Nephron progenitor cell (in vitro differentiated cells): ENCODE measurements around the gene SLC25A21.

Source experiments
- DNase-seq: peaks from one replicate; pipeline ENCODE4 v3.0.0; 2021
- H3K27ac Mint-ChIP-seq: 2 replicates; pipeline ENCODE4 v1.8.0; 2021; ENCODE audit warnings: mild to moderate bottlenecking, moderate library complexity, mixed read lengths
- H3K27me3 Mint-ChIP-seq: 2 replicates; pipeline ENCODE4 v1.8.0; 2021; ENCODE audit warnings: mild to moderate bottlenecking, low read depth, mixed read lengths; ENCODE audit not compliant: poor library complexity
- H3K36me3 Mint-ChIP-seq: 2 replicates; pipeline ENCODE4 v1.8.0; 2021; ENCODE audit warnings: low read depth, mixed read lengths
- H3K4me1 Mint-ChIP-seq: 2 replicates; pipeline ENCODE4 v1.8.0; 2021; ENCODE audit warnings: mixed read lengths
- H3K4me3 Mint-ChIP-seq: 2 replicates; pipeline ENCODE4 v1.8.0; 2021; ENCODE audit warnings: mild to moderate bottlenecking, moderate library complexity, mixed read lengths
- H3K9me3 Mint-ChIP-seq: 2 replicates; pipeline ENCODE4 v1.8.0; 2021; ENCODE audit warnings: mild to moderate bottlenecking, moderate library complexity, mixed read lengths
- TF ChIP-seq, protein P1 (sequence below): fragments of 200-600 bp; sonication (generic); IDR thresholded peaks from 2 replicates; pipeline ENCODE4 v1.5.0; 2021; ENCODE audit warnings: antibody characterized with exemption

SLC25A21 gene

DNA sequence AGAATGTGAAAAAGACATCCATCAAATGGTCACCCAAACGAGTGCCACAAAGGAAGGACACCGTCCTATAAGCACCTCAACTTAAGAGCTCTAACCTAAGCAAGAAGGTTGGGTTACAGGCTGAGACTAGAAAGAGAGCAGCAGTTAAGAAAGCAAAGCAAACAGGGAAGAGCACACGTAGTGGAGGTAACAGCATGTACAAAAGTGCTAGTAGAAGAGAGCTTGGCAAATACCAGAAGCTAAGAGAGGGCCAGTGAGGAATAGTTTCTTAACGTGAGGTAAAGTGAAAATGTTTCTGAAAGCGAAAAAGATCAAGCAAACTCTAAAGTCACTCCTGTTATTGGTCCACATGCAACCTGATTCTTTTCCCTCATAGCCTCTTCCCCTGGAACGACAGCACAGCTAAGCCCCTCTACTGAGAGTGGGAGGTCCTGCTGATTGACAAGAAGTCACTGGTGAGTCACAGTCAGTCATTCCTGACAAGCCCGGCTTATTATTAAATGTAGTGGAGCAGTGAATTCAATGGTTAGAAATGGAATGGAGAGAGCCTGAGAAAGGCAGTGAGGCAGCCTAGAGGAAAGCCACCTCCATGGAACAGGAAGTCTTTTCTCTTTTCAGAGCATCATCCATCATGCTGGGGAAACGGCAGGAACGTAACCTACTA is 204.4 kb downstream of the SLC25A21 start:
- DNase-seq: no peak
- Mint-ChIP-seq H3K36me3 (peaks cover 5% of the 10 kb centered on the region), H3K4me1 (peaks cover 51% of the 10 kb centered on the region), H3K27ac (peak overlapping the region; percentile 88), H3K9me3 (no peaks in the 10 kb centered on the region), H3K4me3 (peak overlapping the region; percentile 36), H3K27me3 (peaks cover 4% of the 10 kb centered on the region)
- TF ChIP-seq, protein P1, sequence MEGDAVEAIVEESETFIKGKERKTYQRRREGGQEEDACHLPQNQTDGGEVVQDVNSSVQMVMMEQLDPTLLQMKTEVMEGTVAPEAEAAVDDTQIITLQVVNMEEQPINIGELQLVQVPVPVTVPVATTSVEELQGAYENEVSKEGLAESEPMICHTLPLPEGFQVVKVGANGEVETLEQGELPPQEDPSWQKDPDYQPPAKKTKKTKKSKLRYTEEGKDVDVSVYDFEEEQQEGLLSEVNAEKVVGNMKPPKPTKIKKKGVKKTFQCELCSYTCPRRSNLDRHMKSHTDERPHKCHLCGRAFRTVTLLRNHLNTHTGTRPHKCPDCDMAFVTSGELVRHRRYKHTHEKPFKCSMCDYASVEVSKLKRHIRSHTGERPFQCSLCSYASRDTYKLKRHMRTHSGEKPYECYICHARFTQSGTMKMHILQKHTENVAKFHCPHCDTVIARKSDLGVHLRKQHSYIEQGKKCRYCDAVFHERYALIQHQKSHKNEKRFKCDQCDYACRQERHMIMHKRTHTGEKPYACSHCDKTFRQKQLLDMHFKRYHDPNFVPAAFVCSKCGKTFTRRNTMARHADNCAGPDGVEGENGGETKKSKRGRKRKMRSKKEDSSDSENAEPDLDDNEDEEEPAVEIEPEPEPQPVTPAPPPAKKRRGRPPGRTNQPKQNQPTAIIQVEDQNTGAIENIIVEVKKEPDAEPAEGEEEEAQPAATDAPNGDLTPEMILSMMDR: no peak

GRCh38 chr14:36955967-36956366 is 216.4 kb downstream of the SLC25A21 start:
- Mint-ChIP-seq H3K4me3 (no peak overlapping the region), H3K36me3 (no peaks in the 10 kb centered on the region), H3K9me3 (no peaks in the 10 kb centered on the region), H3K27me3 (no peaks in the 10 kb centered on the region), H3K4me1 (peaks cover 33% of the 10 kb centered on the region), H3K27ac (no peak overlapping the region)
- TF ChIP-seq, protein P1: no peak
- no peak for DNase-seq

GRCh38 chr14:36955376-36955775 is 217.0 kb downstream of the SLC25A21 start:
- DNase-seq: no peak
- Mint-ChIP-seq H3K36me3 (no peaks in the 10 kb centered on the region), H3K4me3 (no peak overlapping the region), H3K4me1 (peaks cover 37% of the 10 kb centered on the region), H3K27me3 (no peaks in the 10 kb centered on the region), H3K9me3 (no peaks in the 10 kb centered on the region), H3K27ac (no peak overlapping the region)
- TF ChIP-seq, protein P1: no peak

DNA sequence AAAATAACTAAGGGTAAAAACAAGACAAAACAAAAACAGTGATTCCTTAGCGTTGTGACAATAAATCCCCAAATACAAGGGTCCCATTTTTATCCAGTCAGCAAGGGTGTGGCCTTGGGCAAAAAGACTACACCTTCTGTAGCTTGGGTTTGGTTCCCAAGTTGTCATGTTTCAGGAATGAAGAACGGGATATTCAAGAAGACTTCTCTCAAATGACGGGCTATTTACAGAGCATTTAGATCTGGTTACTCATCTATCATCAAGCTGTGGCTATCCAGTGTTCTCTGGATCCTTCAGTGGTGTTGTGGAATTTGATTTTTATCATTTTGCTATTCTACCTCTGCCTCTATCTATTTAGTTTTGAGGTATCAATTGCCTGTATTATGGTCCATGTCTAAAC is 219.7 kb downstream of the SLC25A21 start:
- Mint-ChIP-seq H3K27ac (no peak overlapping the region), H3K36me3 (no peaks in the 10 kb centered on the region), H3K9me3 (no peaks in the 10 kb centered on the region), H3K4me1 (peaks cover 32% of the 10 kb centered on the region), H3K4me3 (no peak overlapping the region), H3K27me3 (no peaks in the 10 kb centered on the region)
- TF ChIP-seq, protein P1: no peak
- DNase-seq: no peak

DNA sequence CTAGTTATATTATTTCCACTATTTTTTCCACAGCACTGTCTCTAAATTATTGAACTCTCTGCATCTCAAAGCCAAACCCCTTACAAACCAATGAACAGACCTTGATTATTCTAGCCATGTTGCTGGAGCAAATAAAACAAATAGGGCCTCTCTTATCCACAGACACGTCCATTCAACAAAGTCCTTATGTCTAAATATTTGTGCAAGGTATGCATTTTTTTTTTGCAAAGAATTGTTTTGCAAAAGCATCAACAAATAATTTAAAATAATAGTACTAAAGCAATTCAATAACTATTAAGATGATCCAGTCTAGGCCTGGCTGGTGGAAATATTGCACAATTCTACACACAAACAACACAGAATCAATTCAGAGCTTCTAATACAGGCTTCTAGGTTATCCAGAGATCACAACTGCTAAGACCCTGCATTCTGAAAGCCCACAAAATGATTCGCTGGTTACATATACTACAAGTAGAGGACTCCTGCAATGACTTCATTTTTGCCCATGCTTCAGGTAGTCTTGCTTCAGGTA is 221.0 kb downstream of the SLC25A21 start:
- no peak overlapping the region for H3K27ac Mint-ChIP-seq
- peaks cover 34% of the 10 kb centered on the region for H3K4me1 Mint-ChIP-seq
- no peak overlapping the region for H3K4me3 Mint-ChIP-seq
- H3K9me3 Mint-ChIP-seq: no peaks in the 10 kb centered on the region
- no peak for DNase-seq
- TF ChIP-seq, protein P1: no peak
- peaks cover 4% of the 10 kb centered on the region for H3K27me3 Mint-ChIP-seq
- no peaks in the 10 kb centered on the region for H3K36me3 Mint-ChIP-seq

DNA sequence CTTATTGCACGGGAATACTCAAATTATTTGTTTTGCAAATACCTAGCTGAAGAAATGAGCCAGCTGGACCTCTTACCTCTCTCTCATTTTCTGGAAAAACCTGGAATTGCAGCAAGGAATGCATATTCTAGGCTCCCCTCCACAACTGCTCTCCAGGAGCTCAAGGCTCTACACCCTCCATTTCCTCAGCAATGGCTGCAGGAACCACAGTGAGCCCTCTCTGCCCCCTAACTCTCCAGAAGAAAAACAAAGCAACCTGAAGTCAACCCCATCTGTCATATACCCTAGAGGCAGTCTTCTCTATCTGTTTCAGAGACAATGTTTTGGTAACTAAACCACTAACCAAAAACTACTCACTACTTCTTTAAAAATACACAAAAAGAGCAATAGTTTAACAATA is 221.6 kb downstream of the SLC25A21 start:
- H3K4me1 Mint-ChIP-seq: peaks cover 28% of the 10 kb centered on the region
- TF ChIP-seq, protein P1: no peak
- H3K27ac Mint-ChIP-seq: no peak overlapping the region
- H3K36me3 Mint-ChIP-seq: no peaks in the 10 kb centered on the region
- H3K27me3 Mint-ChIP-seq: peaks cover 4% of the 10 kb centered on the region
- DNase-seq: no peak
- no peaks in the 10 kb centered on the region for H3K9me3 Mint-ChIP-seq
- H3K4me3 Mint-ChIP-seq: no peak overlapping the region
